Peyer's patch (tissue), 4 donors: ENCODE measurements around the gene BBS9.

Experiments used
- POLR2A ChIP-seq, 2 donors: fragments of 450-650 bp; IDR thresholded peaks; one replicate each; pipeline ENCODE4 v1.5.1; 2017; ENCODE audit warnings: antibody characterized with exemption in 2 of 2, mild to moderate bottlenecking in 2 of 2, moderate library complexity in 2 of 2
- TF ChIP-seq, protein P1 (sequence below), 6 experiments: fragments of 450-650 bp in 4 of 6; fragments of 200-600 bp in 2 of 6; sonication (generic) in 1 of 6; IDR thresholded peaks; one replicate each; pipeline ENCODE4 v1.5.1; 2017 to 2019; ENCODE audit warnings: antibody characterized with exemption in 6 of 6, mild to moderate bottlenecking in 3 of 6, moderate library complexity in 1 of 6

DNA sequence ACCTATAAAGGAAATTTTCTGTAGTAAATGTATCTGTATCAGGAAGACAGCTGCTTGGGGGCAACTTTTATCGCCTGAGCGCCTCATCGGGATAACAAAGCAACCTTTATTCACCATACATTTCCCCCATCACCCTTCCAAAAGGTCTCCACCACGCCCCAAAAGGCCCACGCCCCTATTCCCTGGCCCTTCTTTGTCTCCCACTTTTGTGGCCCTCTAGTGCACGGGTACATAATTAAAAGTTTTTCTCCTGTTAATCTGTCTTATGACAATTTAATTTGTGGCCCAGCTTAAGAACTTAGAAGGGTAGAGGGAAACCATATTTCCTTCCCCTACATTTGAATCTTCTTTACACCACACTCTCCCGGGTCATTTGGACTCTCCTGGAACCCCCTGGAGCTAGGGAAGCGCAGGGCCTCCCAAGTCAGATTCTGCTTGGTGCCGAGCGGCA lies 20.8 kb upstream of the BBS9 start:
- TF ChIP-seq, protein P1, sequence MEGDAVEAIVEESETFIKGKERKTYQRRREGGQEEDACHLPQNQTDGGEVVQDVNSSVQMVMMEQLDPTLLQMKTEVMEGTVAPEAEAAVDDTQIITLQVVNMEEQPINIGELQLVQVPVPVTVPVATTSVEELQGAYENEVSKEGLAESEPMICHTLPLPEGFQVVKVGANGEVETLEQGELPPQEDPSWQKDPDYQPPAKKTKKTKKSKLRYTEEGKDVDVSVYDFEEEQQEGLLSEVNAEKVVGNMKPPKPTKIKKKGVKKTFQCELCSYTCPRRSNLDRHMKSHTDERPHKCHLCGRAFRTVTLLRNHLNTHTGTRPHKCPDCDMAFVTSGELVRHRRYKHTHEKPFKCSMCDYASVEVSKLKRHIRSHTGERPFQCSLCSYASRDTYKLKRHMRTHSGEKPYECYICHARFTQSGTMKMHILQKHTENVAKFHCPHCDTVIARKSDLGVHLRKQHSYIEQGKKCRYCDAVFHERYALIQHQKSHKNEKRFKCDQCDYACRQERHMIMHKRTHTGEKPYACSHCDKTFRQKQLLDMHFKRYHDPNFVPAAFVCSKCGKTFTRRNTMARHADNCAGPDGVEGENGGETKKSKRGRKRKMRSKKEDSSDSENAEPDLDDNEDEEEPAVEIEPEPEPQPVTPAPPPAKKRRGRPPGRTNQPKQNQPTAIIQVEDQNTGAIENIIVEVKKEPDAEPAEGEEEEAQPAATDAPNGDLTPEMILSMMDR (IDR thresholded peaks at IDR 0.05) = no peak
- TF ChIP-seq POLR2A (IDR thresholded peaks at IDR 0.05) = no peak
